OCI-LY7 (cell line): ENCODE measurements around the gene NOL8. TPM values are rescaled to one million over a fixed set of nuclear protein-coding genes. Genes with fewer than 3 reads are reported as not detected.

Source experiments
- BruUV-seq: library from RNA; stranded (reverse); fragments of 400-500 nt; replicated peaks from 2 replicates; lab custom pipeline; 2021; lab: Mats Ljungman, UMichigan
- CTCF ChIA-PET: fragments of 300-600 bp; sonication (Branson Sonifier 250); formaldehyde crosslinking; loops from one replicate; lab custom pipeline; 2022; ENCODE audit warnings: antibody characterized with exemption; ENCODE audit not compliant: unreplicated experiment; lab: Charles Lee
- POLR2A ChIA-PET: fragments of 300-600 bp; sonication (Branson Sonifier 250); formaldehyde crosslinking; loops from one replicate; lab custom pipeline; 2022; ENCODE audit warnings: antibody characterized with exemption; lab: Charles Lee
- DNase-seq: peaks from one replicate; pipeline ENCODE4 v3.0.0-alpha.2; 2015; ENCODE audit warnings: low spot score
- H2AFZ ChIP-seq: fragments of 200-600 bp; sonication (generic), shearing (Covaris generic); 2 replicates; pipeline ENCODE4 v1.6.1; 2014; ENCODE audit warnings: mild to moderate bottlenecking, antibody characterized with exemption, low read length, moderate library complexity
- H3K27ac ChIP-seq: fragments of 200-600 bp; sonication (generic); 2 replicates; pipeline ENCODE4 v1.5.1; 2014; ENCODE audit warnings: mixed run types, low read depth, mild to moderate bottlenecking, moderate library complexity, low read length, inconsistent platforms; ENCODE audit not compliant: poor library complexity, severe bottlenecking
- H3K36me3 ChIP-seq: fragments of 200-600 bp; sonication (generic); 2 replicates; pipeline ENCODE4 v1.6.1; 2014; ENCODE audit warnings: mild to moderate bottlenecking, antibody characterized with exemption, low read length, moderate library complexity, mixed read lengths; ENCODE audit not compliant: insufficient read depth
- H3K4me1 ChIP-seq: fragments of 200-600 bp; sonication (generic); 2 replicates; pipeline ENCODE4 v1.5.1; 2014; ENCODE audit warnings: mild to moderate bottlenecking, low read length; ENCODE audit not compliant: insufficient read depth, poor library complexity, severe bottlenecking
- H3K4me2 ChIP-seq: fragments of 200-600 bp; sonication (generic); 2 replicates; pipeline ENCODE4 v1.6.1; 2014; ENCODE audit warnings: mild to moderate bottlenecking, low read length
- H3K4me3 ChIP-seq: fragments of 200-600 bp; sonication (generic); 2 replicates; pipeline ENCODE4 v1.5.1; 2014; ENCODE audit warnings: mild to moderate bottlenecking, low read depth, low read length; ENCODE audit not compliant: poor library complexity, severe bottlenecking
- H3K79me2 ChIP-seq: fragments of 200-600 bp; sonication (generic); 2 replicates; pipeline ENCODE4 v1.6.1; 2016; ENCODE audit warnings: low read depth, mild to moderate bottlenecking, low read length, moderate library complexity, mixed read lengths; ENCODE audit not compliant: insufficient read depth
- H3K9me2 ChIP-seq: fragments of 200-600 bp; sonication (generic); 2 replicates; pipeline ENCODE4 v1.6.1; 2016; ENCODE audit warnings: mild to moderate bottlenecking, low read length, mixed read lengths; ENCODE audit not compliant: insufficient read depth
- H3K9me3 ChIP-seq: fragments of 200-600 bp; sonication (generic); 2 replicates; pipeline ENCODE4 v1.6.1; 2014; ENCODE audit warnings: mild to moderate bottlenecking, mixed run types, low read length, mixed read lengths
- H4K20me1 ChIP-seq: fragments of 200-600 bp; sonication (generic); 2 replicates; pipeline ENCODE4 v1.6.1; 2014; ENCODE audit warnings: mild to moderate bottlenecking, antibody characterized with exemption, low read length, moderate library complexity, mixed read lengths; ENCODE audit not compliant: insufficient read depth
- EZH2phosphoT487 ChIP-seq: fragments of 200-600 bp; sonication (generic); IDR thresholded peaks from 2 replicates; pipeline ENCODE4 v1.6.1; 2018; ENCODE audit warnings: low read depth, borderline replicate concordance, mild to moderate bottlenecking, mixed run types, antibody characterized with exemption, low read length, moderate library complexity, mixed read lengths
- intact Hi-C: fragments of 100-400 bp; cut with micrococcal nuclease; formaldehyde crosslinking; loops from one replicate; pipeline ENCODE4 v1.10.0; 2022; ENCODE audit not compliant: unreplicated experiment
- total RNA-seq, 2 experiments: library from RNA; depleted of rRNA in 1 of 2; stranded (reverse); fragments of >200 nt in 1 of 2; shearing (Covaris generic) in 1 of 2; gene quantifications; 2 replicates each; pipeline ENCODE4 v1.2.3, GENCODE V29; 2014 to 2022
- TF ChIP-seq, protein P1 (sequence below): fragments of 200-600 bp; sonication (generic); conservative IDR thresholded peaks from 2 replicates; pipeline ENCODE4 v1.5.1; 2014; ENCODE audit warnings: mild to moderate bottlenecking, antibody characterized with exemption, low read length, moderate library complexity, mixed read lengths

NOL8 gene
- total RNA-seq, 2 experiments from 2014 or later: 29.3 to 63.6 TPM

DNA sequence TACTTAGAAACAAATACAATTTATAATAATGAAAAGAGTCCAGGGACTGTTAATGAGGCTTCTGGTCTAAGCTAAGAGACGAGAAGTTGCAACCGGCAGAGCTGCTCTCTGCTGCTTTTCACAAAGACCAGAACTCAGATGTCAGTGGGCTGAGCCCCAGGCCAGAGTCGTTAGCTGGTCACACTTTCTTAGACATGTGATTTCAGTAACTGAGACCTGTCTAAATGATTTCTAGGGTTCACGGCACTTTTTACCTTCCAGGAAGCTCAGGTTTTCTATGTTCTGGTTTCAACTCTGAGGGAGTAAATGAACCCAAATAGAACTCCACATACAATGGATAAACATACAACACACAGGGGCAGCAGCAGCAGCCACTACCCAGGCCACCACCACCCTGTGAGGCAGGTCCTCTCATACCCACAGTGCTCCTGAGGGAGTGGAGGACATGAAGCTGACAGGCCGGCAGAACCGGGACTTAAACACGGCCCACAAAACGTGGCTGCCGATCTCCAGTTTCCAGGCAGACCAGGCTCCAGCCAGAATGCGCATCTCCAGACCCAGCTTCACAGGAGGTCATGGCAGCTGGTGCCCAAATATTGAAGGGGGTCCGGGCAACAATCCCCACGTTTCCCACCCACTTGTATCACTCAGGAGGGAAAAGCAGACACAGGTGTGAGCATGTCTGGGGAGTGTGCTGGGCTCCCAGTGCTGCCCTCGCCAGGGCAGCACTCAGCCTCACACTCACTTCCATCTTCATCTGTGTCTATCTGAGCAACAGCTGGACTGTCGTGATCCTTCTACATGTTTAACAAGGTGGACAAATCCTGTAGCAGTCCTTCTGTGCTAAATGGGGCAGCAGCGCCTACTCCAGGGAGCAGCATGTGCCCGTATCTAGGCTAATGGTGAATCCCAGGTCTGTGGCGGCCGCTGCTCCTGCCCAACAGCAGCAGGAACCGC lies 70.5 kb downstream of the NOL8 start:
- no peak overlapping the region for H3K27ac ChIP-seq
- no peak for DNase-seq
- no peak overlapping the region for H3K4me2 ChIP-seq
- intact Hi-C loops: no loop called here
- H3K4me3 ChIP-seq: no peak overlapping the region
- no peaks in the 10 kb centered on the region for H3K79me2 ChIP-seq
- no peak for TF ChIP-seq EZH2phosphoT487
- TF ChIP-seq, protein P1, sequence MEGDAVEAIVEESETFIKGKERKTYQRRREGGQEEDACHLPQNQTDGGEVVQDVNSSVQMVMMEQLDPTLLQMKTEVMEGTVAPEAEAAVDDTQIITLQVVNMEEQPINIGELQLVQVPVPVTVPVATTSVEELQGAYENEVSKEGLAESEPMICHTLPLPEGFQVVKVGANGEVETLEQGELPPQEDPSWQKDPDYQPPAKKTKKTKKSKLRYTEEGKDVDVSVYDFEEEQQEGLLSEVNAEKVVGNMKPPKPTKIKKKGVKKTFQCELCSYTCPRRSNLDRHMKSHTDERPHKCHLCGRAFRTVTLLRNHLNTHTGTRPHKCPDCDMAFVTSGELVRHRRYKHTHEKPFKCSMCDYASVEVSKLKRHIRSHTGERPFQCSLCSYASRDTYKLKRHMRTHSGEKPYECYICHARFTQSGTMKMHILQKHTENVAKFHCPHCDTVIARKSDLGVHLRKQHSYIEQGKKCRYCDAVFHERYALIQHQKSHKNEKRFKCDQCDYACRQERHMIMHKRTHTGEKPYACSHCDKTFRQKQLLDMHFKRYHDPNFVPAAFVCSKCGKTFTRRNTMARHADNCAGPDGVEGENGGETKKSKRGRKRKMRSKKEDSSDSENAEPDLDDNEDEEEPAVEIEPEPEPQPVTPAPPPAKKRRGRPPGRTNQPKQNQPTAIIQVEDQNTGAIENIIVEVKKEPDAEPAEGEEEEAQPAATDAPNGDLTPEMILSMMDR: no peak
- no peak overlapping the region for H2AFZ ChIP-seq
- H3K36me3 ChIP-seq: peaks cover 100% of the 10 kb centered on the region
- H3K4me1 ChIP-seq: no peaks in the 10 kb centered on the region
- BruUV-seq: no TSS peak
- ChIA-PET CTCF (interaction anchor here (0.6 kb wide), 2 partner anchors 40 to 80 kb away, joined by 3 read pairs; no protein-coding TSS in a partner anchor), POLR2A (interaction anchor here (1.1 kb wide), 1 partner anchor 23 kb away, joined by 5 read pairs; no protein-coding TSS in a partner anchor)
- no peaks in the 10 kb centered on the region for H4K20me1 ChIP-seq
- H3K9me2 ChIP-seq: no peaks in the 10 kb centered on the region
- H3K9me3 ChIP-seq: no peaks in the 10 kb centered on the region

DNA sequence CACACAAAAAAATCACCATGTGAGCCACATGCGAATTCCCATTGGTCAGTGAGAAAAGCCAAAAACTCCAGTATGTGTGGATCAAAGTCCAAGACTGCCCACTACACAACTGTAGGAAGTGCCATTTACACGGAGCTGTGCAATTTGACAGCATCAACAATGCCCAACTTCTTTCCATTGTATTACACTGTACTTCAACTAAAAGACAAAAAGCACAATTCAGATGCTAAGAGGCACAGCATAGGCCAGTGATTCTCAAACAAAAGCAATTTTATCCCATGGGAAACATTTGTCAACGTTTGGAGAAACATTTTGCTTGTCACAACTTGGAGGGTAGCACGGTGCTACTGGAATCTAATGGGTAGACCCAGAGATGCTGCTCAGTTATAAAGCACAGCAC lies 71.5 kb downstream of the NOL8 start:
- H3K9me2 ChIP-seq: no peaks in the 10 kb centered on the region
- H4K20me1 ChIP-seq: no peaks in the 10 kb centered on the region
- no peak for DNase-seq
- BruUV-seq: no TSS peak
- no peaks in the 10 kb centered on the region for H3K79me2 ChIP-seq
- TF ChIP-seq EZH2phosphoT487: no peak
- TF ChIP-seq, protein P1: no peak
- H3K9me3 ChIP-seq: no peaks in the 10 kb centered on the region
- no peaks in the 10 kb centered on the region for H3K4me1 ChIP-seq
- H3K4me3 ChIP-seq: no peak overlapping the region
- H3K4me2 ChIP-seq: no peak overlapping the region
- intact Hi-C loops: no loop called here
- ChIA-PET CTCF (no interaction called here), POLR2A (no interaction called here)
- H2AFZ ChIP-seq: no peak overlapping the region
- no peak overlapping the region for H3K27ac ChIP-seq
- peaks cover 100% of the 10 kb centered on the region for H3K36me3 ChIP-seq
